Measurements from ENCODE around the gene HJURP. TPM values are rescaled to one million over a fixed set of nuclear protein-coding genes. Genes with fewer than 3 reads are reported as not detected.

The HJURP gene
- total RNA-seq, 1 donor from 2014 or later, result 3.9 TPM

DNA sequence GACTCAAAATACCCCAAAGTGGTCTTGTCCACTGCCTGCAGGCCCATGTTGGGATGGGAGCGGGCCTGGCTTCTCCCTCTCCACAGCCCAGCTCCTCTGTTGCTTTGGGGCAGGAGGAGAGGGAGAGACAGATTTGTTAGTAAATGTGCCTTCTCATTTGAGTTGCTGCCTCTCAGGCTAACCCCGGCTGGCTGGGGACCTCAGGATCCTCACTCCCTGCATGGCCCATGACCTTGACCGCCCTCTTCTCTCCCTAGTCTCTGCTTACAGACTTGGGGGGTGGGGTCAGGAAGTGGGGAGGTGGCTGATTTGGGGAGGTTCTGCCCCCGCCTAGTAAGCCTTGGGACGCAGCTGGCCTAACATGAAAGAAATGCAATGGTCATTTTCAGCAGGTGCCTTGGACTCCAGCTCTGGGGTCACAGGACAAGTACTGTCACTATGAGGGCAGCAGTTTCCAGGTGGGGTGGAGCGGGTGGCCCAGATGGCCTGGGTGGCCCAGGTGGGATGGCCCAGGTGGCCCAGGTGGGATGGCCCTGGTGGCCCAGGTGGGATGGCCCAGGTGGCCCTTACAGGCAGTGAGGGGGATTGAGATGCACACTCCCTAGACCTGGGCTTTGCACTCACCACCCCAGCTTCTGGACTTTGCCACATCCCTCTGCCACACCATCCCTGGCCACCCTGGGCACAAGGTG is 24.1 kb downstream of the HJURP start:
- DNase-seq (ENCODE audit: low spot score), result no peak

DNA sequence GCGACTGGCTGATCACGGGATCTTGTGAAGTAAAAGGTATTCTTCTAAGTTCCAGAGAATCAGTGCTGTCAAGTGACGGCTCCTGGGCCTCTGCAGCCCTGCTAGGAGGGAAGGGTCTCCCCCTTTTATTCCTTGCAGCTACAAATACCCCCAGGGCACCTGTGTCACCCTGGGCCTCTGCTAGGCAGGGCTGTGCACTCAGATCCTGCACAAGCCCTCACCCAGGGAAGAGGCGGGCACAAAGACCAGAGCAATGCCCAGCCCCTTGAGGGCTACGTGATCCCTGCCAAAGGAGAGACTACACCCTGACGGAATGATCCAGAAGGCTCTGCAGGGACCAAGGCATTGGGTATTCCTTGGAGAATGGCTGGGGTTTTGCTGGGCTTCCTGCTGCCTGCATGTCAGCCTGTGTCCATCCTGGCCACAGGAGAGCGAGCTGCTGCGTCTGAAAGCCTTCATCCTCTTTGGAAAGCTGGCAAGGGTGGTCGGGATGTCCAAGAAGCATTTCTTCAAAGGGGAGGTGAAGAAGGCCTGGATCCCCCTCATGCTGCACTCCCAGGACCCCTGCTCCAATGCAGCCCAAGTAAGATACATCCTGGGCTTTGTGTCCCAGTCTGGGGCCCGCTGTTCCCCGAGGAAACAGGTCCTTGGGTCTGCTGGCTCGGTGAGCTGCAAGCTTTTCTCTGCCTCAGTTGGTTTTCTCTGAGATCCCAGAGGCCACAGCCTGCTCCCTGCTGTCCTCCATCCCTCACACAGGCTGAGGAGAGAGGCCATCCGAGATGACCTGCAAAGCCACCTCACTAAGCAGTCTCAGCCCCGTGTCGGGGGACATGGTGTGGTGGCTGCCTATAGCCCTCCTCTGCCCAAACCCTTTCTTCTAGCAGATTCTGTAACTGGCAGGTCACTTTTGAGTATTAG is 24.9 kb downstream of the HJURP start:
- DNase-seq (ENCODE audit: low spot score), result no peak

DNA sequence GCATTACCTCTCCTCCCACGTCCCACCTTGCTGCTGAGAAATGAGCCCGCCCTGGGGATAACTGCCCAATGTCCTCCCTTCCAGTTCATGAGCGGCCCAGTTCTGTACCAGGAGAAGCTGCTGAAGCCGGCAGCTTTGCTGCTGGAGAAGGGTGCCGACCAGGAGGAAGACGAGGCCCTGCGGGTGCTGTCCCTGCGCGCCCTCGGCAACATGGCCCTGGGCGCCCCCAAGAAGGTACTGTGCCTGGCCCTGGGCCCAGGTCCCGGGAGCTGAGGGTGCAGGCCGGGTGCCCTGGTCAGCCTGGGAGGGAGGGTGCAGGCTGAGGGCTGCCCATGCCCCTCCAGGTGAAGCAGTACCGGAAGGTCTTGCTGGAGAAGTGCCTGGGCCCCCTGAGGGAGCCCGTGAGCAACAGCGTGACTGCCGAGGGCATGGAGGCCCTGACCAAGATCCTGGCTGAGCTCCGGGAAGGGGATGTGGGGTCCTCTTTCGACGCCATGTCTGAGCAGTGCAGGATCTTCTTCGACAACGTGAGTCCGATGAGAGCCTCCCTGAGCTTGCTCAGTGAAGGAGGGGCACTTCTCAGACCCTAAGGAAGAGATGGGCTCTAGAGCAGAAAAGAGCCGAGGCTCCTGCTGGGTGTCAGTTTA is 25.7 kb downstream of the HJURP start:
- DNase-seq (ENCODE audit: low spot score), result no peak

DNA sequence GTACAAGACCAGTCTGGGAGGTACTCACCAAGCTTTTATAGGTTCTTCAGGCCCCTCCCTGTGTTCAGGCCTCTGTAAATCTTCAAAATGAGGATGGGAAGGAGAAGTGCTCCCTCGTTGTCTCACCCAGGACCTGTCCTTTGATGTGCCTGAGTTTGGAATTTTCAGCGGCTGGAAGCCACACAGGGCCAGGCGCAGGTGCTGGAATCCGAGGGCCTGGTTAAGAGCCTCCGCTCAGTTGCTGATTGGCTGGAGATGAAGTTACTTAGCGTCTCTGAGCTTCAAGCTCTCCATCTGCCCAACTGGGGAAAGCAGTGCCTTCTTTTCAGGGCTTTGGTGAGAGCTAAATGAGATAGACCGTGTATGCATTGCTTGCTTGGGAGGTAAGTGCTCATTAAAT is 30.0 kb downstream of the HJURP start:
- no peak for DNase-seq (ENCODE audit: low spot score)

DNA sequence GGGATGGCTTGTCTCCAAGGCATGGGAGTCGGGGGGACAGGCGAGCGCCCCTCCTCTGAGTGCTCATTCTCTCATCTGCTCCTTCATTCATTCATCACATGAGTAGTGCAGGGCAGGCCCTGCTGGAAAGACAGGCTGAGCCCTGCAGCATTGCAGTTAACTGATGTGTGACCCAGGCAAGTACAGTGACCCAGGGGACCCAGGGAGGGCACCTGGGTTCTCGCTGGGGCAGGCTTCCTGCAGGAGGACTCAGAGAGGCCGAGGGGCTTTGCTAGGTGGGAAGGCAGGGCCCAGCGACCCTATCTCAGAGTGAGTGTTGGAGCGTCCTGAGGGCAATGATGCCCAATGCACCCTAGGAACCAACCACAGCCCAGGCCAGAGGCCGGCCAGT is 30.6 kb downstream of the HJURP start:
- no peak for DNase-seq (ENCODE audit: low spot score)

DNA sequence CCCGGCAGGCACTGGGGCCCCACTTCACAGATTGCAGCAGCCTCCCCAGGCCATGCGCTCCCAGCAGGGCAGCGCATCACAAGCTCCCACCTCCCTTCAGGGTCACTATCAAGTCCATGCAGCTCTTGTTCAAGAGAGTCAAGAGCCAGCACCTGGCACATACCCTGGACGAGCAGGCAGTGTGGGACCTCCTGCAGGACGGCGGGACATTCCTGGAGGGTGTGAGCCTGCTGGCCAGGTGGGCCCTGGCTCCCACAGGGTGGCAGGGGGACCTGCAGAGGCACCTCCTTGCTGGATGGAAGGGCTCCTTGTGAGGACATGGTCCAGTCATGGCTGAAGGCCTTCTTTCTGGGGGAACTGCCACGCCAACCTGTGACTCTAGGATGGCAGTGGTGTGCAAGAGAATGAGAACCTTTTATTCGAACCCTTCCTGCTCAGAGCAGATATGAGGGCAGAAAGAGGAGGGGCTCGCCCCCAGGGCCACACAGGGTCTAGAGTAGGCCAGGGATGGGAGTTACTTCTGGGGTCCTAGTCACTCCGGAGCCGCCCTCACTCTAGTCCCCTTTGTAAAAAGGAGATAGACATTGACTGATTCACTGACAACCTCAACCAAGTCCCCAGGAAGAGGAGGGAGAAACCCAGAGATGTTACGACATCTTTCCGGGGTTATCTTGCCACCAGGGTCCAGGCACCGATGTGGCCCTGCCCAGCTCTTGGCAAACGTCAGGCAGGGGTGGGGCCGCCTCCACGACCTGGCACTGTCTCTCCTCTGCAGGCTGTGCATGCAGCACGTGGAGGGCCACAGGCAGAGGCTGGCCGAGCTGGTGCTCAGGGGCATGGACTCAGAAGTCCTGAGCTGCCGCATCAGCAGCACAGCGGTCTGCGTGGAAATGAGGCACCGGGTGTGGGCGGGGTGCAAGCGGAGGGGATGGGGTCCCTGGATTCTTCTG is 31.3 kb downstream of the HJURP start:
- DNase-seq (ENCODE audit: low spot score), result no peak

DNA sequence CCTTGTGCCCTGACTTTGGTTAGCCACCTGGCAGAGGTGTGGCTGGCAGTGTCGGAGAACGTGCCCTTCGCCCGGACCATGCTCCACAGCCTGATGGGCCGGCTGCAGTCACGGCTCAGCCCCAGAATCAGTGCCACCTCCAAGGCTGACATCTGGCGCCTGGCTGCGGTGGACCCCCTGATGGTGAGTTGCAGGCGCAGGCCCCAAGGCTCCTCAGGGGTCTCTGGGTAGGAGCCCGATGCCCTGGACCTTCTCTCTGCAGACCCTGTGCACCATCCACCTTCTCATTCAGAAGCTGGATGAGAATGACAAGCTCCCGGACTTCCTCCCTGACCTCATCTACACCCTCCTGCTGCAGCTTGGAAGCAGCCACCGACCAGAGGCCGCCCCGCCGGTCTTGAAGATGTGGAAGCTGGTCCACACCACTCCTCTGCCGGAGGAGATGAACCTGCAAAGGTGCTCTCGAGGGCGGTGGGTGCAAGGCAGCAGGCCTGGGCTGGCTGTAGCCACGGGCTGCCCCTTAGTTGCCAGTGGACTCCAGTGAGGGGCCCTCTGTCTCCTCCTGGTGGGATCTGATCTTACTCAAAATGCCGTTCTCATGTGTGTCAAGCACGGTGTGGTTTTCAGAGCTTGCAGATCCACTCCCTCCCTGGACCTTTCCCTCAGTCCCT is 32.1 kb downstream of the HJURP start:
- DNase-seq (ENCODE audit: low spot score), result no peak

DNA sequence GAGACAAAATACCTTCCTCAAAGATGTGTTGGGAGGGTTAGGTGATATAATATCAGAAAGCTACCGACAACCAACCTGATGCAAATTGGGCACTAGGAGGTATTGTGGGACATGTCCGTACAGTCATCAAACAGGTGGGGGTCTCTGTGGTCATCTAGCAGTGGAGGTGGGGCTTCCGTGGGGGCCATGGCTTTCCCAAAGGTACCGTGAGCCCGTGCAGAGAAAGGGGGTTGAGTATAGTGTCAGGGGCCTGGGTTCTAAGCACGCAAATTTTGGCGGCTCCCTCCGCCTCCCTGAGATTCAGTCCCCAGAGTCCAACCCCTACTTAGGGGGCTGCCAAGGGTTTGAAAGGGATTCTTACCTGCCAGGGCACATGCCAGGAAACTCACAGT is 32.6 kb downstream of the HJURP start:
- no peak for DNase-seq (ENCODE audit: low spot score)

DNA sequence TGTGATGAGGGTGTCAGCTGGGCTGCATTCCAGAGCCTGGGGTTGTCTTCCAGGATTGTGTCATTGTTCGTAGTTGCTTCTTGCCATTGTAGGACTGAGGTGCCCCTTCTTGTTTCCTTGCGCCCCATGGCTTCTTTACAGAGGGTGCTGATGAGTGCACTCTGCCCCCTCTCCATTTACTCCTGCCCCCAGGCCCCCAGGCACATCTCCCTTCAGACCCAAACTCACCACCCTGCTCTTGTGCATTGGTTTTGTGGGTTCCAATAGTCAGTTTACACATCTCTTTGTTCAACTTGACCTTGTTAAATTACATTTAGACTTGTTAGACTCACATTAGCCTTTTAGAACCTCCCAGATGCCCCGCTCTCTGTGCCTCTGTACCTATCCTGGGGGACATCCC is 33.1 kb downstream of the HJURP start:
- no peak for DNase-seq (ENCODE audit: low spot score)

DNA sequence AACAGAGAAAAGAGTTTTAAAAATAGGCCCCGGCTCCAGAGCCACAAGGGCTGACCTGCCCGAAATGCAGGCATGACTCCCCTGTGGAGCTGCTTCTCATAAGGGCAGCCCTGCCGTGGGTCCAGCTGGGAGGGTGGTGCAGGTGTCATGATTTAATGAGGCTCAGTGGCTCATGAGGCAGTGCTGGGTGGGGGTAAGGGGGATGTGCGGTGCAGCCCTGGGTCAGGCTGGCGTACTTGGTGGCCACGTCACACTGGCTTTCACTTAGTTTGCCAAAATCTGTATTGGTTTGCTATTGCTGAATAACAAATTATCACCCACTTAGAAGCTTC is 33.6 kb downstream of the HJURP start:
- DNase-seq (ENCODE audit: low spot score), result no peak

DNA sequence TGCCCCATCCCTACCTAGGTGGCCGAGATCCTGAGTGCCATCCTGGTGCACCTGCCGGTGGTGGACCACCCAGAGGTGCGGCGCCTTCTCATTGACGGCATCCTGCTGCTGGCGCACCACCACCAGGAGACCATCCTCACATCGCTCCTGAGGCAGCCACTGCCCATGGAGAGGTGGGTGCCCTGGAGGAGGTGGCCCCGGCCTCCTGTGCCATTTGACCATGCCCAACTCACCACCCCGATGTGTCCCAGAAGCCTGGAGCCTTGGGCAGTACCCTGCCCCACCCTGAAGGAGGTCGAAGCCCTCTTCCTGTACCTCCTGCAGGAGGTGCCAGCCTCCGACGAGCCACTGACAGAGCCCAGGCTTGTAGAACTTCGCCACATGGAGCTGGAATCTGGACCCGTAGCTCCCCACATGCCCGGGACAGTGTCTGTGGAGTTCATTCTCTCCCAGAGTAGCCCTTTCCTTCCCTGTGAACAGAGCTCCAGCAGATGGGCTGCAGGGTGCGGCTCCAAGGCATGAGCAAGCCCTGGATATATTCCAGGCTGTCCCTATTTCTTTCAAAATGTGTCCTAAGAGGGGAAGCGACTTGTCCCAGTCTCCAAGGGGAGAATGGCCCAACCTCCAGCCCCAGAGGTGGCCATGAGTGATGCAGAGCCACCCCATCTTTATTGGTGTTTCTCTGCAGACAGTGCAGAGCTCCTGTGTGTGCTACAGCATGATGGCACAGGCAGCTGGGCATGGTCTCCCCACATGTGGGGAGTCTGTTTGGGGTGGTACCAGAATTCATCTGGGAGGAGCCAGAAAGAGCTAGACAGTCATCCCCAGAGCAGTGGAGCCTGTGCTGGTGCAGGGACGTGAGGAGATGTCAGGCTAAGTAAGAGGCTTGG is 34.2 kb downstream of the HJURP start:
- no peak for DNase-seq (ENCODE audit: low spot score)

DNA sequence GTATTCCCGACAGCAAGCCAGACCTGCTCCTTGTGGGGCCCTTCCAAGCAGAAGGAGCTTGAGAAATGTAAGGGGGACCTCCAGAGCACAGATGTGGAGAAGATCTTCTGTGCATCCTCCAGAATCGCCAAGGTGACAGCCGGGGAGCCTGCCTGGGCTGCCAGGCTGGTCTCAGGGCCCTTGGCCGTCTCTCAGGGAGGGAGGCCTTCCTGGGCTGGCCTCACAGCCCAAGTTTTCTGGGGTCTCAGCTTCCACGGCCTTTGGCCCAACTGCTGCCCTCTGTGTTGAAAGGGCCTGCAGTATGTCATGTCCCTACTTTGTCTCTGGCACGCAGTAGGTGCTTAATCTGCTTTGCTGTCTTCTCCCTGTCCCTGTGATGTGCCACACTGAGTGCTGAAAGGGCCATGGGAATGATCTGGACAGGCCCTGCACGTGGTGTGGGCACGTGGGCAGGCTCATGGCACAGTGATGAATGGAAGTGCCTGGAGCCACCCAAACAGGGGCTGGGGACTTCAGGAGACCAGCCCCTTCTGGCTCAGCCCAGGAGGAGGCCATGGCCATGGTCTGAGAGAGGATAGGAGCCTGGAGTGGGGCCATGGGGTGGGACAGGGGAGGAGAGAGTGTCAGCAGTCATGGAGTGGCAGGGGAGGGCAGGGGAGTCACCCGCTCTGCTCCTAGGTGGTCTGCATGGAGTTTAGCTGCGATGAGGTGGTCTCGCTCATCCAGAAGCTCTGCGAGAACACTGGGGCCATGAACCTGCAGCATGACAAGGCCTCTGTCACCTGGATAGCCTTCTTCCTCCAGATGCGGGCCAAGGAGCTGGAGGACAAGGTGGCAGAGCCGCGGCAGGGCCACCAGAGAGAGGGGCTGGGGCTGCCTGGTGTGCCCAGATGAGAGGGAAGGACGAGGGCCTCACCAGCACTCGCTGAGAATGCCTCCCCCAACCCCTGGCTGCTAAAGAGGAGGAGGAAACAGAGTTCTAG is 35.4 kb downstream of the HJURP start:
- no peak for DNase-seq (ENCODE audit: low spot score)

DNA sequence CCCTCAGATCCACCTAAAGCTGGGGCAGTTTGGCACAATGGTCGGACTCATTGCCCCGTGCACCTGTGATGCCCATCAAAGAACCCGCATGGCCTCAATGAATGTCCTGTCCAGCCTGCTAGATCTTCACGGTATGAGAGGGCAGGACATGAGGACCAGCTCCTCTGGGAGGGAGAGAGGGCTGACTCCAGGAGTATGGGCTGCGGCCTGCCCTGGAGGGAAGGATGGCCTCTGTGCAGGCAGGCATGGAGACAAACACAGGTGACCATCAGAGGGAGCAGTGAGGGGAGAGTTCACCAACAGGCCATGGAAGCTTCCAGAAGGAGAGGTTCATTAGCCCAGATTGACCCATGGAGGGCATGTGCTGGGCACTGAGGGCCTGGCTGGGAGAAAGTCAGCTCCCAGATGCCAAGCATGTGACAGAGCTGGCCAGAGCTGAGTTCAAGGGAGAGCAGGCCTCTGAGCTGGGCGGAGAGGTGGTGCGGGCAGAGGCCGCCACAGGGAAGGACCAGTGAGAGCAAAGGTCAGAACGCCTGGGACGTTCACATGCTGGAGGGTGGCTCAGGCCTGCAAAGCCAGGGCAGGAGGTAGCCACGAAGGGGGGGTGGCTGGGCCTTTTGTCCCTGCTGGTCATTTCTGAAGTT is 36.2 kb downstream of the HJURP start:
- DNase-seq (ENCODE audit: low spot score), result no peak

DNA sequence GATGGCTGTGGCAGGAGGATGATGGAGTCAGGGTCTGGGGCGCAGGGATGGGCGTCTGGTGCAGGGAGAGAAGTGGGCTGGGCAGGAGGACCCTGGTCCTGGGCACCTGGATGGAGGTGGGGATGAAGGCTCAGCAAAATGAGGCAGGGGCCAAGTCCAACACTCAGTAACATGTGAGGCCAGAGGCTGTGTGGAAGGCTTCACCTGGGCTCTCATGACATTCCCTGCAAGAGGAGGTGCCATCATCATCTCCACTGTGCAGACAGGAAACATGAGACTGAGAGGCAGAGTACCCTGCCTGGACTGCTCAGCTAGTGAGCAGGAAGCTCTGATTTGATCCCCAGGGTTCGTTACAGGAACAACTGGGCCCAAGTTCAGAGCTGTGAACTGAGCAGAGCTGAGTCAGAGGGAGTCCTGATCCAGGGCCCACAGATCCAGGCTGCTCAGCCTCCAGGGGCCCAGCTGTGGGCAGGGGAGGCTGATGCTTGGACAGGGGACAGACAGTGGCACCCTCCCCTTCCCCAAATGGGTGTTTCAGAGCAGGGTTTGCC is 36.9 kb downstream of the HJURP start:
- peak; percentile 52 for DNase-seq (ENCODE audit: low spot score)

DNA sequence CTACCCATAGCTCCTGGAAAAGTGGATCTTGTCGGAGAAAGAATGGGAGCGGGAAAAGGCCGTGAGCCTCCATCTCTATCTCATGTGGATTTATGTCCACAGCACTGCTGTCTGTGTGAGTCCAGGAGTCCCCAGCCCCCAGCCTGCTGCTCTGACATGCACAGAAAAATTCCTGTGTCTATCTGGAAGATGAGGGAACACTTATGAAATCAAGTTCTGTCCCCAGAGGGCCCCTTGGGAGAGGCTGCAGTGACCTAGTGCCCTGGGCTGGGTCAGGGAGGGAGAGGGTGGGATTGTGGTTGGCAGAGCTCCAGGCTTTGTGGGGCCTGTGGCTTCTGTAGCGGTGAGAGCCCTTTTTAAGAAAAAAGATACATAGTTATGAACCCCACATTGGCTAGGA is 37.6 kb downstream of the HJURP start:
- peak; percentile 55 for DNase-seq (ENCODE audit: low spot score)

DNA sequence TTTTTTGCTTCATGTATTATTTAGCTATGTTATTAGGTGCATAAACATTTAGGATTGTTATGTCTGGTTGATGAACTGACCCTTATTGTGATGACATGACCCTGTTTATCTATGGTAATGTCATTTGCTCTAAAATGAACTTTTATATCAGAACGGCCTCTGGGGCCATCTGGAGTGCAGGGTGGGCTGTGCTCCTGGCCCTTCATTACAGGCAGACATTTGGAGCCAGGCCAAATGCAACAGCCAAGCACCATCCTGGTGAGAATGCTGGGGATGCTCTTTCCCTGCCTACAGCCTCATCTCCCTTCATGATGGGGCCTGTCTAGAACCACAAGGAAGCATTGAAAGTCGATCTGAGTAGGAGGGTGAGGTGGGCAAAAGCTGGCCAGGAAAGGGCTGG is 38.0 kb downstream of the HJURP start:
- no peak for DNase-seq (ENCODE audit: low spot score)

DNA sequence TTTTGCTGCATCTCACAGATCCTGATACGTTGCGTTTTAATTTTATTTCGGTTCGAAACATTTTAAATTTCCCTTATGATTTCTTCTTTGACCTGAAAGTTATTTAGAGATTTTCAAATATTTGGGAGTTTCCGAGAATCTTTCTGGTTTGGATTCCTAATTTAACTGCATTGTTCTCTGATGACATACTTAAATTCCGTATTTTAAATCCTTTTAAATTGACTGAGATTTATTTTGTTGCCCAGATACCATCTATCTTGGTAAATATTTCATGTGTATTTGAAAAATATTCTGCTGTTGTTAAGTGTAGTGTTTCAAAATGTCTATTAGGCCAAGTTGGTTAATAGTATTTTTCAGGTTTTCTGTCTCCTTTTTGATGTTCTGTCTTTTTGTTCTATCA is 38.5 kb downstream of the HJURP start:
- no peak for DNase-seq (ENCODE audit: low spot score)
